H1 (cell line): Measurements from ENCODE around the gene NPY5R. TPM values are rescaled to one million over a fixed set of nuclear protein-coding genes. Genes with fewer than 3 reads are reported as not detected.

Experiments
- CTCF ChIA-PET: fragments of 300-600 bp; sonication (Branson Sonifier 250); formaldehyde crosslinking; loops from one replicate; lab custom pipeline; 2021; ENCODE audit not compliant: partially characterized antibody; lab: Charles Lee
- POLR2A ChIA-PET: fragments of 300-600 bp; sonication (Branson Sonifier 250); formaldehyde crosslinking; loops from one replicate; lab custom pipeline; 2021; ENCODE audit warnings: inconsistent platforms; ENCODE audit not compliant: partially characterized antibody; lab: Charles Lee
- DNase-seq, 2 experiments: peaks; one replicate each; pipeline versions ENCODE4 v3.0.0 to v3.0.0-alpha.2; 2010 to 2022; ENCODE audit warnings: low spot score in 2 of 2, low read depth in 1 of 2, mixed read lengths in 1 of 2
- FAIRE-seq: peaks from 2 replicates; lab custom pipeline; 2011; peaks lifted over from hg19 to GRCh38; lab: Jason Lieb, UNC
- H2AFZ ChIP-seq: 2 replicates; pipeline ENCODE4 v1.8.1; 2012; ENCODE audit warnings: low read length, inconsistent platforms
- H2AK5ac ChIP-seq: 2 replicates; pipeline ENCODE4 v1.6.1; 2013; ENCODE audit warnings: low read depth, low read length
- H2BK120ac ChIP-seq: replicated peaks from 2 replicates; pipeline ENCODE3; 2013; ENCODE audit warnings: low read depth, low read length, inconsistent platforms
- H2BK12ac ChIP-seq: 2 replicates; pipeline ENCODE4 v1.6.1; 2013; ENCODE audit warnings: low read depth, low read length
- H2BK15ac ChIP-seq: 2 replicates; pipeline ENCODE4 v1.6.1; 2013; ENCODE audit warnings: low read length
- H2BK20ac ChIP-seq: 2 replicates; pipeline ENCODE4 v1.6.1; 2013; ENCODE audit warnings: low read length
- H2BK5ac ChIP-seq: 2 replicates; pipeline ENCODE4 v1.6.1; 2013; ENCODE audit warnings: low read depth, low read length
- H3K14ac ChIP-seq: 2 replicates; pipeline ENCODE4 v1.6.1; 2013; ENCODE audit warnings: inconsistent platforms; ENCODE audit not compliant: insufficient read length
- H3K18ac ChIP-seq: 2 replicates; pipeline ENCODE4 v1.6.1; 2013; ENCODE audit warnings: low read length; ENCODE audit errors: extremely low read depth
- H3K23ac ChIP-seq: 2 replicates; pipeline ENCODE4 v1.6.1; 2013; ENCODE audit warnings: inconsistent platforms; ENCODE audit not compliant: insufficient read length
- H3K23me2 ChIP-seq: 2 replicates; pipeline ENCODE4 v1.6.1; 2013; ENCODE audit warnings: low read depth, low read length
- H3K27ac ChIP-seq: 2 replicates; pipeline ENCODE4 v1.6.1; 2011; ENCODE audit warnings: low read depth, low read length, inconsistent platforms
- H3K27me3 ChIP-seq, 4 experiments: replicated peaks in 1 of 4; 1 replicate in 1 of 4; 2 replicates in 3 of 4; pipeline versions ENCODE4 v1.6.1 to v1.8.1; 2011 to 2013; ENCODE audit warnings: low read length in 3 of 4, mild to moderate bottlenecking in 3 of 4, inconsistent platforms in 2 of 4, mixed read lengths in 2 of 4, moderate library complexity in 1 of 4; ENCODE audit not compliant: control insufficient read depth in 3 of 4, insufficient read depth in 3 of 4; ENCODE audit errors: extremely low read depth in 1 of 4
- H3K36me3 ChIP-seq, 4 experiments: 2 replicates each; pipeline versions ENCODE4 v1.6.1 to v1.8.1; 2011 to 2013; ENCODE audit warnings: mild to moderate bottlenecking in 4 of 4, low read length in 3 of 4, moderate library complexity in 2 of 4, control low read depth in 1 of 4, inconsistent platforms in 1 of 4; ENCODE audit not compliant: insufficient read depth in 4 of 4, control insufficient read depth in 2 of 4
- H3K4ac ChIP-seq: replicated peaks from 2 replicates; pipeline ENCODE3; 2013; ENCODE audit warnings: low read length, low read depth, mixed read lengths, inconsistent platforms; ENCODE audit not compliant: insufficient read length
- H3K4me1 ChIP-seq, 4 experiments: replicated peaks in 1 of 4; 1 replicate in 1 of 4; 2 replicates in 3 of 4; pipeline versions ENCODE4 v1.6.1 to v1.8.1; 2011 to 2013; ENCODE audit warnings: low read length in 3 of 4, inconsistent platforms in 2 of 4, mixed read lengths in 1 of 4; ENCODE audit not compliant: insufficient read depth in 4 of 4, control insufficient read depth in 3 of 4
- H3K4me2 ChIP-seq, 2 experiments: 2 replicates each; pipeline versions ENCODE4 v1.6.1 to v1.8.1; 2011 to 2013; ENCODE audit warnings: low read depth in 2 of 2, low read length in 2 of 2, control low read depth in 1 of 2, inconsistent platforms in 1 of 2, mild to moderate bottlenecking in 1 of 2; ENCODE audit not compliant: insufficient read depth in 1 of 2
- H3K4me3 ChIP-seq, 4 experiments: fragments of 200-600, 300-600 bp in 1 of 4; sonication (generic), shearing (Covaris generic), sonication (Bioruptor Twin) in 1 of 4; 2 replicates each; pipeline versions ENCODE4 v1.5.1 to v1.8.1; 2011 to 2016; ENCODE audit warnings: low read length in 4 of 4, low read depth in 3 of 4, control low read depth in 2 of 4, inconsistent platforms in 2 of 4, mild to moderate bottlenecking in 2 of 4, mixed read lengths in 1 of 4, moderate library complexity in 1 of 4; ENCODE audit not compliant: insufficient read depth in 2 of 4; ENCODE audit errors: extremely low read depth in 1 of 4
- H3K56ac ChIP-seq: replicated peaks from 2 replicates; pipeline ENCODE3; 2013; ENCODE audit warnings: low read depth, mild to moderate bottlenecking, mixed read lengths, low read length, inconsistent platforms; ENCODE audit not compliant: insufficient read length
- H3K79me1 ChIP-seq: 2 replicates; pipeline ENCODE4 v1.6.1; 2013; ENCODE audit warnings: low read depth, low read length, control low read depth
- H3K79me2 ChIP-seq, 2 experiments: 2 replicates each; pipeline versions ENCODE4 v1.6.1 to v1.8.1; 2012 to 2013; ENCODE audit warnings: low read length in 2 of 2, mild to moderate bottlenecking in 2 of 2, inconsistent platforms in 1 of 2; ENCODE audit not compliant: insufficient read depth in 2 of 2, control insufficient read depth in 1 of 2
- H3K9ac ChIP-seq, 4 experiments: replicated peaks in 1 of 4; 1 replicate in 1 of 4; 2 replicates in 3 of 4; pipeline versions ENCODE4 v1.6.1 to v1.8.1; 2011 to 2013; ENCODE audit warnings: low read depth in 3 of 4, low read length in 3 of 4, control low read depth in 2 of 4, mild to moderate bottlenecking in 2 of 4, moderate library complexity in 2 of 4, inconsistent platforms in 1 of 4; ENCODE audit errors: extremely low read depth in 1 of 4
- H3K9me3 ChIP-seq, 2 experiments: 2 replicates each; pipeline versions ENCODE4 v1.6.1 to v1.8.1; 2012 to 2013; ENCODE audit warnings: mild to moderate bottlenecking in 2 of 2, moderate library complexity in 2 of 2, control low read depth in 1 of 2, inconsistent platforms in 1 of 2, low read depth in 1 of 2, low read length in 1 of 2, mixed read lengths in 1 of 2; ENCODE audit not compliant: insufficient read depth in 2 of 2
- H4K20me1 ChIP-seq, 2 experiments: replicated peaks in 1 of 2; 2 replicates each; pipeline versions ENCODE3 to v1.8.1; 2011 to 2013; ENCODE audit warnings: inconsistent platforms in 2 of 2, low read length in 2 of 2, mild to moderate bottlenecking in 1 of 2; ENCODE audit not compliant: insufficient read depth in 2 of 2, control insufficient read depth in 1 of 2
- H4K5ac ChIP-seq: 2 replicates; pipeline ENCODE4 v1.6.1; 2013; ENCODE audit warnings: low read length, low read depth, mixed read lengths, inconsistent platforms; ENCODE audit not compliant: insufficient read length
- H4K8ac ChIP-seq: 2 replicates; pipeline ENCODE4 v1.8.0; 2013; ENCODE audit warnings: mild to moderate bottlenecking, moderate library complexity, low read length, inconsistent platforms; ENCODE audit not compliant: insufficient read depth; ENCODE audit errors: extremely low read depth
- H4K91ac ChIP-seq: replicated peaks from 2 replicates; pipeline ENCODE3; 2013; ENCODE audit warnings: low read length, mixed read lengths, inconsistent platforms; ENCODE audit not compliant: insufficient read length
- CTCF ChIP-seq, 3 experiments: IDR thresholded peaks; 1 replicate in 2 of 3; 2 replicates in 1 of 3; pipeline versions ENCODE4 v1.5.1 to v1.6.1; 2011; ENCODE audit warnings: low read length in 3 of 3, mild to moderate bottlenecking in 3 of 3, inconsistent platforms in 2 of 3, low read depth in 1 of 3, moderate library complexity in 1 of 3; ENCODE audit not compliant: insufficient read depth in 1 of 3; ENCODE audit errors: control extremely low read depth in 1 of 3
- EZH2 ChIP-seq: fragments of 200-600 bp; sonication (generic); IDR thresholded peaks from 2 replicates; pipeline ENCODE4 v1.7.1; 2012; ENCODE audit warnings: low read depth, mild to moderate bottlenecking, moderate library complexity, low read length, inconsistent platforms; ENCODE audit not compliant: severe bottlenecking
- GTF2F1 ChIP-seq: IDR thresholded peaks from 2 replicates; pipeline ENCODE4 v1.6.1; 2012; ENCODE audit warnings: low read depth, low read length, improper control_type of control experiment, borderline replicate concordance
- JUN ChIP-seq: IDR thresholded peaks from 2 replicates; pipeline ENCODE4 v1.6.1; 2011; ENCODE audit warnings: low read depth, mild to moderate bottlenecking, improper control_type of control experiment, low read length
- PHF8 ChIP-seq: fragments of 200-600 bp; sonication (generic); conservative IDR thresholded peaks from 2 replicates; pipeline ENCODE4 v1.7.1; 2012; ENCODE audit warnings: low read depth, mild to moderate bottlenecking, inconsistent platforms, low read length, moderate library complexity
- RAD21 ChIP-seq, 2 experiments: IDR thresholded peaks in 1 of 2; conservative IDR thresholded peaks in 1 of 2; 2 replicates each; pipeline ENCODE4 v1.6.1; 2011; ENCODE audit warnings: low read depth in 2 of 2, low read length in 2 of 2, improper control_type of control experiment in 1 of 2, inconsistent platforms in 1 of 2, mild to moderate bottlenecking in 1 of 2, moderate library complexity in 1 of 2
- SP2 ChIP-seq: IDR thresholded peaks from 2 replicates; pipeline ENCODE4 v1.6.1; 2012; ENCODE audit warnings: mild to moderate bottlenecking, low read length, inconsistent platforms
- YY1 ChIP-seq: IDR thresholded peaks from 2 replicates; pipeline ENCODE4 v1.6.1; 2011; ENCODE audit warnings: low read depth, mild to moderate bottlenecking, low read length
- WGBS, 2 experiments: shearing (Covaris generic) in 1 of 2; methylation state at CpG; one replicate each; pipeline versions ENCODE4 v1.1.6 to v1.1.7; 2013 to 2015; ENCODE audit warnings: low lambda C conversion rate in 2 of 2, mixed read lengths in 2 of 2, inconsistent platforms in 1 of 2, low coverage in 1 of 2, missing lambda C conversion rate in 1 of 2; ENCODE audit not compliant: insufficient replicate concordance in 2 of 2, insufficient coverage in 1 of 2, insufficient read length in 1 of 2; ENCODE audit errors: extremely low coverage in 1 of 2, missing lambda C conversion rate in 1 of 2; 5-methylcytosine and 5-hydroxymethylcytosine counted together
- polyA plus RNA-seq, 7 experiments: library from polyadenylated mRNA; depleted of rRNA in 3 of 7; stranded (reverse) in 5 of 7; unstranded in 2 of 7; fragments of >200 nt in 5 of 7; fragments of 200-250 nt in 2 of 7; gene quantifications; 1 replicate in 5 of 7; 2 replicates in 1 of 7; 4 replicates in 1 of 7; pipeline versions ENCODE4 v1.2.1 to v1.2.3, GENCODE V29; 2011 to 2013; ENCODE audit warnings: missing spikeins in 2 of 7, mixed read lengths in 2 of 7
- total RNA-seq: library from RNA; stranded (reverse); fragmentation: NEBNext Ultra II Directional; extraction: Animal tissue kit (Norgen Biotek cat#: 25700); gene quantifications from 2 replicates; pipeline ENCODE4 v1.2.1, GENCODE V29; 2021

Gene NPY5R
- total and polyA plus RNA-seq, 2 of the 8 experiments (the other 6 are each of a cell fraction or from before 2014, with no cell fraction given): 1.5 to 1.9 TPM

- H2BK20ac ChIP-seq: no peak overlapping the region
- H3K4ac ChIP-seq: no peak overlapping the region
- H2BK120ac ChIP-seq: no peak overlapping the region
- no peak overlapping the region for H3K14ac ChIP-seq
- H2AK5ac ChIP-seq: no peak overlapping the region
- H3K27me3 ChIP-seq: peaks cover 0 to 1% (median 0%) of the 10 kb centered on the region in 4 experiments; a peak in 1 of 7 replicates
- no peak overlapping the region for H3K4me3 ChIP-seq
- H4K91ac ChIP-seq: no peak overlapping the region
- no peak overlapping the region for H3K4me2 ChIP-seq
- POLR2A ChIA-PET: no interaction called here
- H3K18ac ChIP-seq: no peak overlapping the region
- no peak overlapping the region for H3K27ac ChIP-seq
- no peak overlapping the region for H2BK15ac ChIP-seq
- TF ChIP-seq EZH2 (no peak), GTF2F1 (no peak), YY1 (no peak), CTCF (IDR thresholded peaks at IDR 0.05; ENCODE audit: control extremely low read depth in 1 of 3, insufficient read depth in 1 of 3, low read depth in 1 of 3, low read length in 3 of 3) (no peak), JUN (no peak), SP2 (no peak), RAD21 (IDR thresholded peaks at IDR 0.05 in 1 of 2, conservative IDR thresholded peaks at IDR 0.05 in 1 of 2; ENCODE audit: low read depth in 2 of 2, low read length in 2 of 2) (no peak), PHF8 (no peak)
- H4K8ac ChIP-seq: no peak overlapping the region
- DNase-seq: no peak
- no peaks in the 10 kb centered on the region for H3K79me1 ChIP-seq
- no peaks in the 10 kb centered on the region for H3K23me2 ChIP-seq
- H2BK5ac ChIP-seq: no peak overlapping the region
- H3K9me3 ChIP-seq: no peaks in the 10 kb centered on the region
- H3K23ac ChIP-seq: no peak overlapping the region
- H3K56ac ChIP-seq: no peak overlapping the region
- H2BK12ac ChIP-seq: no peak overlapping the region
- no peak overlapping the region for H2AFZ ChIP-seq
- H3K9ac ChIP-seq: peak overlapping the region in 1 of 4 experiments; percentile 8; a peak in 1 of 7 replicates
- no peaks in the 10 kb centered on the region for H3K79me2 ChIP-seq
- no peak for FAIRE-seq
- CTCF ChIA-PET: interaction anchor here (0.8 kb wide), 1 partner anchor 9 kb away, joined by 3 read pairs; no protein-coding TSS in a partner anchor
- H3K36me3 ChIP-seq: no peaks in the 10 kb centered on the region
- 98% methylated on average over 6 of the region's 6 CpGs; no CpG with 5 or more reads in 1 of the 2 experiments for WGBS, 2 experiments
- H4K20me1 ChIP-seq: no peaks in the 10 kb centered on the region
- H3K4me1 ChIP-seq: no peaks in the 10 kb centered on the region
- no peak overlapping the region for H4K5ac ChIP-seq
Measured at GRCh38 chr4:163393471-163393870, 49.8 kb downstream of the NPY5R start.
